MM.1S (cell line): Measurements from ENCODE around the gene ERF.

Experiments used
- DNase-seq: peaks from one replicate; pipeline ENCODE4 v3.0.0-alpha.2; 2015
- H2AFZ ChIP-seq: fragments of 300-600 bp; sonication (generic); 2 replicates; pipeline ENCODE4 v1.6.0; 2016; ENCODE audit warnings: antibody characterized with exemption, low read length
- H3F3A ChIP-seq: fragments of 300-600 bp; sonication (generic); 2 replicates; pipeline ENCODE4 v1.6.1; 2016; ENCODE audit warnings: mild to moderate bottlenecking, antibody characterized with exemption, low read length, moderate library complexity, mixed read lengths; ENCODE audit not compliant: insufficient read depth
- H3K27ac ChIP-seq: fragments of 300-600 bp; sonication (generic); 2 replicates; pipeline ENCODE4 v1.5.1; 2016; ENCODE audit warnings: mild to moderate bottlenecking, low read length
- H3K27me3 ChIP-seq: fragments of 300-600 bp; sonication (generic); replicated peaks from 2 replicates; pipeline ENCODE4 v1.6.0; 2016; ENCODE audit warnings: low read length; ENCODE audit not compliant: insufficient read depth
- H3K36me3 ChIP-seq: fragments of 300-600 bp; sonication (generic); replicated peaks from 2 replicates; pipeline ENCODE4 v1.6.1; 2016; ENCODE audit warnings: mild to moderate bottlenecking, low read length, mixed read lengths; ENCODE audit not compliant: insufficient read depth
- H3K4me1 ChIP-seq: fragments of 300-600 bp; sonication (generic); 2 replicates; pipeline ENCODE4 v1.6.1; 2016; ENCODE audit warnings: low read length, mixed read lengths
- H3K4me2 ChIP-seq: fragments of 300-600 bp; sonication (generic); 2 replicates; pipeline ENCODE4 v1.6.0; 2016; ENCODE audit warnings: low read depth, low read length
- H3K4me3 ChIP-seq: fragments of 300-600 bp; sonication (generic); 2 replicates; pipeline ENCODE4 v1.5.1; 2016; ENCODE audit warnings: low read length, mixed read lengths
- H3K79me2 ChIP-seq: fragments of 300-600 bp; sonication (generic); 2 replicates; pipeline ENCODE4 v1.6.1; 2016; ENCODE audit warnings: mixed run types, low read length, mixed read lengths
- H3K9ac ChIP-seq: fragments of 300-600 bp; sonication (generic); 2 replicates; pipeline ENCODE4 v1.6.1; 2016; ENCODE audit warnings: low read length, mixed read lengths
- H3K9me2 ChIP-seq: fragments of 300-600 bp; sonication (generic); replicated peaks from 2 replicates; pipeline ENCODE4 v1.6.1; 2016; ENCODE audit warnings: mild to moderate bottlenecking, low read length, mixed read lengths; ENCODE audit not compliant: insufficient read depth
- H3K9me3 ChIP-seq: fragments of 300-600 bp; sonication (generic); replicated peaks from 2 replicates; pipeline ENCODE4 v1.6.1; 2016; ENCODE audit warnings: mild to moderate bottlenecking, low read length, mixed read lengths; ENCODE audit not compliant: insufficient read depth
- H4K20me1 ChIP-seq: fragments of 300-600 bp; sonication (generic); 2 replicates; pipeline ENCODE4 v1.6.1; 2016; ENCODE audit warnings: mild to moderate bottlenecking, low read length, moderate library complexity, mixed read lengths; ENCODE audit not compliant: insufficient read depth
- CTCF ChIP-seq: fragments of 300-600 bp; sonication (generic); IDR thresholded peaks from 2 replicates; pipeline ENCODE4 v1.5.1; 2016; ENCODE audit warnings: antibody characterized with exemption, low read length, mixed read lengths
- EZH2 ChIP-seq: fragments of 300-600 bp; sonication (generic); optimal IDR thresholded peaks from 2 replicates; pipeline ENCODE3; 2017; ENCODE audit warnings: low read depth, mild to moderate bottlenecking, antibody characterized with exemption, low read length, mixed read lengths
- EZH2phosphoT487 ChIP-seq: fragments of 300-600 bp; sonication (generic); IDR thresholded peaks from 2 replicates; pipeline ENCODE4 v1.6.1; 2018; ENCODE audit warnings: antibody characterized with exemption, low read length

ERF gene

GRCh38 chr19:42254850-42255765 is at the start of gene ERF:
TSS of gene ERF (minus strand) at chr19:42255128. CDS start at chr19:42254999, 129 bp downstream.
- peak within 1 kb of the TSS; percentile 98 for H3K4me3 ChIP-seq
- TF ChIP-seq EZH2, result no peak
- TF ChIP-seq CTCF, result no peak
- no peak for TF ChIP-seq EZH2phosphoT487
- peak within 1 kb of the TSS; percentile 96 for H3K9ac ChIP-seq
- H3K9me3 ChIP-seq, result no peaks in the 10 kb centered on the region
- peak within 1 kb of the TSS; percentile 80 for H3K27ac ChIP-seq
- peaks cover 13% of the 10 kb centered on the region for H3K27me3 ChIP-seq
- no peaks in the 10 kb centered on the region for H3K9me2 ChIP-seq
- H3K36me3 ChIP-seq, result no peaks in the 10 kb centered on the region
- H3F3A ChIP-seq, result no peaks in the 10 kb centered on the region; the same call in 1 of the 2 replicates
- no peaks in the 10 kb centered on the region for H4K20me1 ChIP-seq
- peak; percentile 91 for DNase-seq
- 0 out of 2 replicates have a peak, but pooled peaks cover 8% of the 10 kb centered on the region for H3K4me1 ChIP-seq
- H2AFZ ChIP-seq, result peak within 1 kb of the TSS; percentile 92
- peaks cover 29% of the 10 kb centered on the region for H3K79me2 ChIP-seq
- H3K4me2 ChIP-seq, result peak within 1 kb of the TSS; percentile 100

- Histone ChIP-seq H3K9me2 (no peaks in the 10 kb centered on the region), H3F3A (no peaks in the 10 kb centered on the region; the same call in 1 of the 2 replicates), H3K27me3 (no peaks in the 10 kb centered on the region), H4K20me1 (no peaks in the 10 kb centered on the region), H3K27ac (no peak overlapping the region), H3K4me1 (peaks cover 3% of the 10 kb centered on the region; the same call in 1 of the 2 replicates), H3K79me2 (no peaks in the 10 kb centered on the region), H2AFZ (no peak overlapping the region), H3K9me3 (no peaks in the 10 kb centered on the region), H3K4me2 (no peak overlapping the region), H3K4me3 (no peak overlapping the region), H3K36me3 (no peaks in the 10 kb centered on the region), H3K9ac (no peak overlapping the region)
- no peak for TF ChIP-seq EZH2
- TF ChIP-seq EZH2phosphoT487, result no peak
- TF ChIP-seq CTCF, result no peak
- DNase-seq, result no peak
Measured at GRCh38 chr19:42303876-42304275, 48.9 kb upstream of the ERF start.

GRCh38 chr19:42303101-42303464 is 48.2 kb upstream of the ERF start:
- Histone ChIP-seq H3K9me3 (no peaks in the 10 kb centered on the region), H3K27ac (no peak overlapping the region), H3K9me2 (no peaks in the 10 kb centered on the region), H3K9ac (peak overlapping the region; percentile 60; the same call in 1 of the 2 replicates), H3K79me2 (no peaks in the 10 kb centered on the region), H2AFZ (peak overlapping the region; percentile 96), H3K4me2 (peak overlapping the region; percentile 97; the same call in 1 of the 2 replicates), H3K27me3 (no peaks in the 10 kb centered on the region), H3K4me3 (peak overlapping the region; percentile 89), H3K4me1 (peaks cover 3% of the 10 kb centered on the region; the same call in 1 of the 2 replicates), H4K20me1 (no peaks in the 10 kb centered on the region), H3F3A (no peaks in the 10 kb centered on the region; the same call in 1 of the 2 replicates), H3K36me3 (no peaks in the 10 kb centered on the region)
- TF ChIP-seq CTCF (no peak), EZH2phosphoT487 (no peak), EZH2 (no peak)
- no peak for DNase-seq
